Natural killer cell (primary cell): ENCODE measurements around the gene UFC1. TPM values are rescaled to one million over a fixed set of nuclear protein-coding genes. Genes with fewer than 3 reads are reported as not detected.

ENCODE experiments used
- ATAC-seq, 3 donors: fragments of 150-1000 bp in 2 of 3; fragments of 200-7000 bp in 1 of 3; cut with Tn5 transposase; 1 replicate in 1 of 3; 2 replicates in 2 of 3; pipeline ENCODE4 v1.10.0; 2021; ENCODE audit warnings: mild to moderate bottlenecking in 2 of 3, moderate library complexity in 2 of 3
- DNase-seq, 2 donors: peaks; one replicate each; pipeline versions ENCODE4 v3.0.0 to v3.0.0-alpha.2; 2013 to 2021; ENCODE audit warnings: mixed read lengths in 1 of 2
- H3K27ac ChIP-seq: one replicate; pipeline ENCODE4 v1.5.1; 2013; ENCODE audit warnings: mild to moderate bottlenecking, low read length
- H3K27me3 ChIP-seq: one replicate; pipeline ENCODE4 v1.6.1; 2013; ENCODE audit warnings: low read length; ENCODE audit not compliant: control insufficient read depth, insufficient read depth
- H3K36me3 ChIP-seq: one replicate; pipeline ENCODE4 v1.6.1; 2013; ENCODE audit warnings: low read length; ENCODE audit not compliant: control insufficient read depth, insufficient read depth
- H3K4me1 ChIP-seq: one replicate; pipeline ENCODE4 v1.6.1; 2013; ENCODE audit warnings: low read length; ENCODE audit not compliant: control insufficient read depth, insufficient read depth
- H3K4me3 ChIP-seq: one replicate; pipeline ENCODE4 v1.5.1; 2013; ENCODE audit warnings: low read length
- H3K9me3 ChIP-seq: one replicate; pipeline ENCODE4 v1.6.1; 2013; ENCODE audit warnings: low read length; ENCODE audit not compliant: control insufficient read depth, insufficient read depth
- H3K27ac Mint-ChIP-seq, 2 donors: one replicate each; pipeline ENCODE4 v1.8.0; 2022; ENCODE audit warnings: mild to moderate bottlenecking in 2 of 2, mixed read lengths in 2 of 2, moderate library complexity in 1 of 2
- H3K27me3 Mint-ChIP-seq, 2 donors: one replicate each; pipeline ENCODE4 v1.8.0; 2022; ENCODE audit warnings: low read depth in 2 of 2, mixed read lengths in 2 of 2
- H3K36me3 Mint-ChIP-seq: one replicate; pipeline ENCODE4 v1.8.0; 2022; ENCODE audit warnings: mixed read lengths
- H3K4me1 Mint-ChIP-seq, 2 donors: one replicate each; pipeline ENCODE4 v1.8.0; 2022; ENCODE audit warnings: mixed read lengths in 2 of 2
- H3K4me3 Mint-ChIP-seq: one replicate; pipeline ENCODE4 v1.8.0; 2022; ENCODE audit warnings: mild to moderate bottlenecking, moderate library complexity, mixed read lengths
- H3K9me3 Mint-ChIP-seq, 2 donors: one replicate each; pipeline ENCODE4 v1.8.0; 2022; ENCODE audit warnings: mixed read lengths in 2 of 2
- whole genome bisulfite sequencing: methylation state at CpG from one replicate; pipeline ENCODE4 v1.1.7; 2013; ENCODE audit warnings: missing lambda C conversion rate; ENCODE audit not compliant: insufficient coverage; 5-methylcytosine and 5-hydroxymethylcytosine counted together
- intact Hi-C: fragments of 100-400 bp; cut with micrococcal nuclease; formaldehyde crosslinking; loops from one replicate; pipeline ENCODE4 v1.14.2; 2022
- total RNA-seq, 4 donors: library from RNA; stranded (reverse); fragments of 120-200 nt in 1 of 4; gene quantifications; one replicate each; pipeline versions ENCODE4 v1.2.3 to v1.2.4, GENCODE V29; 2013 to 2022
- TF ChIP-seq, protein P1 (sequence below): fragments of 200-600 bp; IDR thresholded peaks from one replicate; pipeline ENCODE4 v1.8.0; 2022; ENCODE audit warnings: antibody characterized with exemption

Gene UFC1
- total RNA-seq, 3 donors from 2014 or later (not counting 1 experiment from before 2014, with no cell fraction given): 109 to 155 (median 117) TPM

DNA sequence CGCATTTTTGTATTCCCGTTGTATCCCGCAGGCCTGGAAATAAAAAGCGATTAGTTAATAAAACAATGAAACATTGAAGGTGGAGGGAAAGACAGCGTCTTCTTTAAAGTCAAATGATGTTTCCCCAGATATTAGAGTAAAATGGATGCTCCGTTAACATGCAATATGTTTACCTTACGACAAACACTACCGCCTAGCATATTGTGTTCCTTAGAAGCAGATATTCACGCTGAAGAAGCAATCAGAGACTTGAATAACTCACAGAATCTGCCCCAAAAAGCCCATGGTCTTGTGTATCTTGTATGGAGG, 24.1 kb downstream of the UFC1 start:
- Mint-ChIP-seq H3K27ac (peak overlapping the region; percentile 96 to 99), H3K27me3 (no peaks in the 10 kb centered on the region), H3K4me1 (peaks cover 74 to 81% of the 10 kb centered on the region in 2 donors), H3K4me3 (peak overlapping the region; percentile 99), H3K9me3 (no peaks in the 10 kb centered on the region), H3K36me3 (peaks cover 15% of the 10 kb centered on the region)
- Histone ChIP-seq H3K4me3 (peak overlapping the region; percentile 96), H3K27me3 (no peaks in the 10 kb centered on the region), H3K9me3 (no peaks in the 10 kb centered on the region), H3K27ac (peak overlapping the region; percentile 89), H3K4me1 (peaks cover 41% of the 10 kb centered on the region), H3K36me3 (peaks cover 27% of the 10 kb centered on the region)
- ATAC-seq (no peak), DNase-seq (no peak)
- intact Hi-C loops: loop anchor here (1.0 kb wide), 1 partner anchor 12 kb away; the partner anchor contains the start of gene PPOX
- TF ChIP-seq, protein P1, sequence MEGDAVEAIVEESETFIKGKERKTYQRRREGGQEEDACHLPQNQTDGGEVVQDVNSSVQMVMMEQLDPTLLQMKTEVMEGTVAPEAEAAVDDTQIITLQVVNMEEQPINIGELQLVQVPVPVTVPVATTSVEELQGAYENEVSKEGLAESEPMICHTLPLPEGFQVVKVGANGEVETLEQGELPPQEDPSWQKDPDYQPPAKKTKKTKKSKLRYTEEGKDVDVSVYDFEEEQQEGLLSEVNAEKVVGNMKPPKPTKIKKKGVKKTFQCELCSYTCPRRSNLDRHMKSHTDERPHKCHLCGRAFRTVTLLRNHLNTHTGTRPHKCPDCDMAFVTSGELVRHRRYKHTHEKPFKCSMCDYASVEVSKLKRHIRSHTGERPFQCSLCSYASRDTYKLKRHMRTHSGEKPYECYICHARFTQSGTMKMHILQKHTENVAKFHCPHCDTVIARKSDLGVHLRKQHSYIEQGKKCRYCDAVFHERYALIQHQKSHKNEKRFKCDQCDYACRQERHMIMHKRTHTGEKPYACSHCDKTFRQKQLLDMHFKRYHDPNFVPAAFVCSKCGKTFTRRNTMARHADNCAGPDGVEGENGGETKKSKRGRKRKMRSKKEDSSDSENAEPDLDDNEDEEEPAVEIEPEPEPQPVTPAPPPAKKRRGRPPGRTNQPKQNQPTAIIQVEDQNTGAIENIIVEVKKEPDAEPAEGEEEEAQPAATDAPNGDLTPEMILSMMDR: no peak
- 94% methylated on average over 9 of the region's 9 CpGs for WGBS

DNA sequence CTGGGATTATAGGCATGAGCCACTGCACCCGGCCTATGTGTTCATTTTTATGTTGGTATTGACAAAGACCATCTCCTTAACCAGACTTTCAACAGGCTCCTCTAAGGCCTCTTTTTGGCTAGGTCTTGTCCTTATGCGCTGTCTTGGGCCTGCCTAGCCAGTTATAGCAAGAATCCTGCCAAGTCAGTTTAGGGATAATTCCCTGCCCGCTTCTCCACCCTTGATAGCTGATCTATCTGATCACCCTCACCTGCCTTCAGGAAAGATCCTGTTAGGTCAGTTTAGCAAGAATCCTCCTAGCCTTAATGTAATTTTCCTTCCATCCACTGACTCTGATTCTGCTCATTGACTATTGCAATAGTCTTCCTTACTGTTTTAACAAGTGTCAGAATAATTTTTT, 25.9 kb downstream of the UFC1 start:
- H3K27ac Mint-ChIP-seq: peak overlapping the region; percentile 95 to 97
- no peak for DNase-seq
- no peak for ATAC-seq
- peaks cover 2% of the 10 kb centered on the region for H3K36me3 Mint-ChIP-seq
- TF ChIP-seq, protein P1: no peak
- intact Hi-C loops: no loop called here
- peak overlapping the region; percentile 31 for H3K4me3 Mint-ChIP-seq
- Histone ChIP-seq H3K27me3 (no peaks in the 10 kb centered on the region), H3K36me3 (peaks cover 12% of the 10 kb centered on the region), H3K27ac (no peak overlapping the region), H3K9me3 (no peaks in the 10 kb centered on the region), H3K4me3 (no peak overlapping the region), H3K4me1 (peaks cover 56% of the 10 kb centered on the region)
- no peaks in the 10 kb centered on the region for H3K9me3 Mint-ChIP-seq
- peaks cover 81 to 86% of the 10 kb centered on the region in 2 donors for H3K4me1 Mint-ChIP-seq
- H3K27me3 Mint-ChIP-seq: no peaks in the 10 kb centered on the region
- WGBS: 99% methylated on average over 3 of the region's 3 CpGs

DNA sequence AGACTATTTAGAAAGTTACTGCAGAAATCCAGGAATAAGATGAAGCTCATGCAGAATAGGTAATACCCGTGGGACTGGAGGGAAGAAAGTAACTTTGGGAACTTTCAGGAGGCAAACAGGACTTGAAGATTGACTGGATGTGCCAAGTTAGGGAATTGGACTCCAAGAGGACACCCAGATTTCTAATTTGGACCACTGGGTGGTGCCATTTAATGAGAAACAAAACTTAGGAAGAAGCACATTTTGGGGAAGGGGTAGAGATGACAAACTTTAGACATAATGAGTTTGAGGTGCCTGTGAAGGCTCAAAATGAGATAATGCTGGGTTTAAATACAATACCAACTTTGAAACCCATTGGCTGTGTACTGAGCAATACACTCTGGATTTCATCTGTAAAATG, 26.9 kb downstream of the UFC1 start:
- H3K4me1 Mint-ChIP-seq: peaks cover 80 to 84% of the 10 kb centered on the region in 2 donors
- no peaks in the 10 kb centered on the region for H3K9me3 ChIP-seq
- H3K27ac Mint-ChIP-seq: peak overlapping the region; percentile 95 to 97
- H3K27me3 Mint-ChIP-seq: no peaks in the 10 kb centered on the region
- H3K36me3 ChIP-seq: peaks cover 3% of the 10 kb centered on the region
- DNase-seq (peak in 1 of 2 donors; percentile 42), ATAC-seq (no peak)
- TF ChIP-seq, protein P1: peak; percentile 13
- no peak overlapping the region for H3K4me3 ChIP-seq
- no peak overlapping the region for H3K27ac ChIP-seq
- no peaks in the 10 kb centered on the region for H3K27me3 ChIP-seq
- no peaks in the 10 kb centered on the region for H3K36me3 Mint-ChIP-seq
- no peaks in the 10 kb centered on the region for H3K9me3 Mint-ChIP-seq
- peaks cover 60% of the 10 kb centered on the region for H3K4me1 ChIP-seq
- intact Hi-C loops: no loop called here
- peak overlapping the region; percentile 69 for H3K4me3 Mint-ChIP-seq
- 84% methylated on average over 1 of the region's 1 CpG for WGBS

GRCh38 chr1:161182214-161182613, 28.4 kb downstream of the UFC1 start:
- H3K4me1 ChIP-seq: peaks cover 63% of the 10 kb centered on the region
- DNase-seq (peak; percentile 42 to 75), ATAC-seq (peak; percentile 48 to 72 (median 49))
- H3K36me3 Mint-ChIP-seq: no peaks in the 10 kb centered on the region
- TF ChIP-seq, protein P1: no peak
- 50% methylated on average over 1 of the region's 1 CpG for WGBS
- intact Hi-C loops: no loop called here
- no peak overlapping the region for H3K4me3 ChIP-seq
- no peaks in the 10 kb centered on the region for H3K9me3 ChIP-seq
- peaks cover 80 to 84% of the 10 kb centered on the region in 2 donors for H3K4me1 Mint-ChIP-seq
- H3K27ac Mint-ChIP-seq: peak overlapping the region; percentile 95 to 97
- H3K9me3 Mint-ChIP-seq: no peaks in the 10 kb centered on the region
- H3K27ac ChIP-seq: peak overlapping the region; percentile 90
- no peaks in the 10 kb centered on the region for H3K27me3 Mint-ChIP-seq
- no peaks in the 10 kb centered on the region for H3K36me3 ChIP-seq
- H3K27me3 ChIP-seq: no peaks in the 10 kb centered on the region
- peak overlapping the region; percentile 86 for H3K4me3 Mint-ChIP-seq
